Measurements from ENCODE around the gene ATF6B. TPM values are rescaled to one million over a fixed set of nuclear protein-coding genes. Genes with fewer than 3 reads are reported as not detected.

ATF6B gene
- total RNA-seq, 1 donor from 2014 or later, result 95.0 TPM

DNA sequence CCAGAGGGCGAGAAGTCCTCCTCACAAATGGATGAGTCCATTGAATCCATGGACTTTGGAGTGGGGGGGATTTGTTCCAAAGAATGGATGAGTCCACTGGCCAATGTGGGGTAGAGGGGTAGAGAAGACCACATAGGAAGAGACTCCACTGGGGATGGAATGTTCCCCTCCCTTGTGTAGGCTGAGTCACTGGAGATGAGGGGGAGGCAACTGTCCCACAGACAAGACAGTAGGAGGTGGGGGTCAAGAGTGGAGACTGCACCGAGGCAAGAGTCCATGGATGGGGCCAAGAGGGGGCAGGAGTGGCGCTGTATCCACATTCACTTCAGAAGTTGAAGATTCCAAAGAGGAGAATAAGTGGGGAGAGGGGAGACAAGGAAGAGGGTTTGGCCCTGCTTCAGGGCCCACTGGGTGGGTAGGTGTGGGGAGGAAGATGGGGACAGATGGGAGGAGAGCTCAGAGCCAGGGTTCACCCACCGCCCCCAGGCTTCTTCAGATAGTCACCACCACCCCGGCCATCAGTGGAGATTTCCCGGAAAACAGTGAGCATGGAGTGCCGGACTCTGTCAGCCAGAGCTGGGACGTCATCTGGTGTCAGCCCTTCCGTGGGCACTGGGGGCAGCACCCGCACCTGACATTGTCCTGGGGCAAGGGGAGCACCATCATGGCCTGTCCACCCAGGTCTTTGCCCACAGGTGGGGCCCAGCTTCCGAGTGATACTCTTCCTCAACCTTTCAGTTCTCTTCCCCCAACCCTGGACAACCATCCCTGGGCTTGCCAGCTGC is 41.0 kb upstream of the ATF6B start:
- peaks cover 39% of the 10 kb centered on the region for H3K36me3 Mint-ChIP-seq (ENCODE audit: insufficient read depth)
- H3K27ac Mint-ChIP-seq, result peak overlapping the region; percentile 96
- no peak overlapping the region for H3K4me3 Mint-ChIP-seq (ENCODE audit: low read depth)

DNA sequence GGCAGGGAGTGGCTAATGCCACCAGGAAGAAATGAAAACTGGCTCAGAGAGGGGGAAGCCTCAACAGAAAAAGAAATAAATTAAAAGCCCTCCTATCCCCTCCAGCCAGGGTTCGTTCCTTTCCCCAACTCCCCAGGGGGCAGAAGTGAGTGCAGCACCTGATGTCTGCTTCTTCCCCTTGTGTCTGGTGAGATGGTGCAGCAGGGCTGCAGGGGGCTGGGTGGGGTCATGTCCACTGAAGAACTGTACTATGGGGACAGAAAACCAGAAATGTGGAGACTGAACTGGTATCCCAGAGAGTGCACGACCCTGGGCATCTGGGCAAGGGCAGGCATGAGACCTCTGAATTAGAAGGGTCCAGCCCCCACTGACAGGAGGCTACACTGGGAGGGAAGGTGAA is 40.3 kb upstream of the ATF6B start:
- Mint-ChIP-seq H3K27me3 (no peaks in the 10 kb centered on the region), H3K36me3 (ENCODE audit: insufficient read depth) (peaks cover 39% of the 10 kb centered on the region), H3K4me3 (ENCODE audit: low read depth) (peak overlapping the region; percentile 41), H3K9me3 (ENCODE audit: low read depth) (no peaks in the 10 kb centered on the region), H3K27ac (peak overlapping the region; percentile 96), H3K4me1 (ENCODE audit: low read depth) (peaks cover 41% of the 10 kb centered on the region)
- DNase-seq (ENCODE audit: low spot score, unreplicated experiment), result no peak
- no peak for TF ChIP-seq CTCF (IDR thresholded peaks at IDR 0.05; ENCODE audit: unreplicated experiment)

More for the DNA sequence above, 41.0 kb upstream of the ATF6B start:
- Mint-ChIP-seq H3K27me3 (no peaks in the 10 kb centered on the region), H3K9me3 (ENCODE audit: low read depth) (no peaks in the 10 kb centered on the region), H3K4me1 (ENCODE audit: low read depth) (peaks cover 45% of the 10 kb centered on the region)
- peak; percentile 7 for TF ChIP-seq CTCF (IDR thresholded peaks at IDR 0.05; ENCODE audit: unreplicated experiment)
- no peak for DNase-seq (ENCODE audit: low spot score, unreplicated experiment)

DNA sequence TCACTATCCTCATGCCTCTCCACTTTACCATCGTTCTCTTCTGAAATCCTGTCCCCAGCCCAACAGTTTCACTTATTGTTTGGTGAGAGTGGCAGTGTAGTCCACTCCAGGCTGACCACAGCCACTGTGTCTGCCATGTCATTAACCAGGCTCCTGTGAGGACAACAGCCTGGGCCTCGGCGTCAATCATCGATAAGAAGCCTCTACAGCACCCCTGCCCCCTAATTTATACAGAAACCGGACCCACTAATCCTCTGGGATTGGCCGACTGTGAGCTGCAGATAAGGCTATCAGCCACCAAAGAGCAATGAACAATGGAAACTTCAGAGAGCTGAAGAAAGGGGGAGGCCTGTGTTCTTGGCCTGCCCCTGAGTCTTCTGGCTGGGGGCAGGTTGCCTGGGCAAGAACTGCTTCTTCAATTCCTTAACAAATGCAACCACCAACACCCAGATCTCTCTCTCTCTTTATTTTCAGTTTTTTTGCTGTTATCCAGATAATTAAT is 39.8 kb upstream of the ATF6B start:
- DNase-seq (ENCODE audit: low spot score, unreplicated experiment), result no peak
- H3K4me3 Mint-ChIP-seq (ENCODE audit: low read depth), result peak overlapping the region; percentile 41
- peak overlapping the region; percentile 96 for H3K27ac Mint-ChIP-seq
- peaks cover 38% of the 10 kb centered on the region for H3K4me1 Mint-ChIP-seq (ENCODE audit: low read depth)
- no peak for TF ChIP-seq CTCF (IDR thresholded peaks at IDR 0.05; ENCODE audit: unreplicated experiment)
- peaks cover 39% of the 10 kb centered on the region for H3K36me3 Mint-ChIP-seq (ENCODE audit: insufficient read depth)
- H3K9me3 Mint-ChIP-seq (ENCODE audit: low read depth), result no peaks in the 10 kb centered on the region
- no peaks in the 10 kb centered on the region for H3K27me3 Mint-ChIP-seq

- Mint-ChIP-seq H3K27me3 (no peaks in the 10 kb centered on the region), H3K36me3 (ENCODE audit: insufficient read depth) (peaks cover 44% of the 10 kb centered on the region), H3K27ac (peak overlapping the region; percentile 96), H3K4me3 (ENCODE audit: low read depth) (peak overlapping the region; percentile 41), H3K9me3 (ENCODE audit: low read depth) (no peaks in the 10 kb centered on the region), H3K4me1 (ENCODE audit: low read depth) (peaks cover 35% of the 10 kb centered on the region)
- no peak for TF ChIP-seq CTCF (IDR thresholded peaks at IDR 0.05; ENCODE audit: unreplicated experiment)
- no peak for DNase-seq (ENCODE audit: low spot score, unreplicated experiment)
These were observed 39.2 kb upstream of the ATF6B start for GRCh38 chr6:32167154-32167760.

DNA sequence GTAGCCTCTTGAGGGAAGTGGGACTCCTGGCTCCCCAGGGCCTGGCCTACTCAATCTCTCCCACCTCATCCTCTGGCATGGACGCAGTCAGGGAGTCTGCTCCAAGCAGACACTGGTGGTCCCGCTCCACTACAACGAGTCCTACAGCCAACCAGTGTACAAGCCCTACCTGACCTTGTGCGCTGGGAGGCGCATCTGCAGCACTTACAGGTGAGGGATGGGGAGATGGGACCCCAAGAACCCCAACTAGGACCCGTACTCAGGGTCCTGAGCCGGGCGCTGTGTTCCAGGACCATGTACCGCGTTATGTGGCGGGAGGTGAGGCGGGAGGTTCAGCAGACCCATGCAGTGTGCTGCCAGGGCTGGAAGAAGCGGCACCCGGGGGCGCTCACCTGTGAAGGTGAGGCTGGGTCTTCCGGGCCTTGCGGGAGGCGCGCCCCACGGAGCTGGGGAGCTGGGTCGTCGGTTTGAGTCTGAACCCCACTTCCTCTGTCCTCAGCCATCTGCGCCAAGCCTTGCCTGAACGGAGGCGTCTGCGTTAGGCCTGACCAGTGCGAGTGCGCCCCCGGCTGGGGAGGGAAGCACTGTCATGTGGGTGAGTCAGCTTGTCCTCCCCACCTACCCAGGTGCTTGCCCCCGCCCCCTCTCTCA is 38.5 kb upstream of the ATF6B start:
- H3K27ac Mint-ChIP-seq, result peak overlapping the region; percentile 96
- DNase-seq (ENCODE audit: low spot score, unreplicated experiment), result no peak
- no peaks in the 10 kb centered on the region for H3K27me3 Mint-ChIP-seq
- H3K36me3 Mint-ChIP-seq (ENCODE audit: insufficient read depth), result peaks cover 47% of the 10 kb centered on the region
- no peaks in the 10 kb centered on the region for H3K9me3 Mint-ChIP-seq (ENCODE audit: low read depth)
- no peak overlapping the region for H3K4me3 Mint-ChIP-seq (ENCODE audit: low read depth)
- peaks cover 35% of the 10 kb centered on the region for H3K4me1 Mint-ChIP-seq (ENCODE audit: low read depth)
- TF ChIP-seq CTCF (IDR thresholded peaks at IDR 0.05; ENCODE audit: unreplicated experiment), result no peak

All from progenitor cell of endocrine pancreas (in vitro differentiated cells).